ENCODE measurements around the gene SH2D1B.
"Not testable (repeated sequence)": the region's sequence is repeated elsewhere in the genome, so short reads cannot be mapped to it uniquely, and the experiment has no call there.

The SH2D1B gene

GRCh38 chr1:162359523-162360236 is 52.3 kb downstream of the SH2D1B start:
- no peak for DNase-seq

DNA sequence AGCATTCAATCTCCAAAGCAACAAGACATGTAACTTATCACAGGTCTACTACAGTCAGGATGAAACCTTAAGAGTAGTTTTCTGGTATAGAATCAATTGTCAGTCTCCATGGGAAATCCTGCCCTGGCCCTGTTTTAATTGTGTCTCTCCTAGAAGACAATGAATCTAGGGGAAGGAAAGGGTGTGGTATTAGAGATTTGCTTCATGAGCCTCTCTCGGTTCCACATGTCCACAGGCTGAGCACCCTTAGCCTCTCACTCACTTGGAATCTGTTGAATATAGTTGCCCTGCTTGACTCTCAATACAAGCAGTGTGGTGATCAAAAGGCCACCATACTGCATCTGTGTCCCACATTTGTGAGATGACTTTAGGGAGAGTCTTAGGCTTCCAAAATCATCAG is 53.0 kb downstream of the SH2D1B start:
- no peak for DNase-seq

- no peak for DNase-seq
These were observed 54.2 kb downstream of the SH2D1B start for GRCh38 chr1:162357681-162358266.

DNA sequence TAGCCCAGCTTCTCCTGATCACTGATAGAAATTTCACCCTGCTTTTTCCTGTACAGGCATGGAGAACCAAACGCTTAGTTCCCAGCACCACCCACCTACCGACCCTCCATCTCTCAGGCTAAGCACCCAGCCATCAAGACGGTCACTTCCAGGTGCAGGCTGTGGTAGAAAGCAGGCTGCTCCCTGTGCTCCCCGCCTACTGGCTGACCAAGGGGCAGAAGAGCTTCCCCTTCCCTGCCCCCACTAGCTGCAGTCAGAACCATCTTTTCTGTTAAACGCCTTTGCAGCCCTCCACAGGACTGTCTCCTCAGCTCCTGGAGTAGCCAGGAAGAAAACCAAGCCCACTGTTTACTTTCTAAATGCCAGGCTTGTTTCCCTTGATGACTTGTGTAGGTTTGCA is 58.2 kb downstream of the SH2D1B start:
- no peak for DNase-seq

GRCh38 chr1:162353078-162353477 is 58.9 kb downstream of the SH2D1B start:
- DNase-seq = no peak

DNA sequence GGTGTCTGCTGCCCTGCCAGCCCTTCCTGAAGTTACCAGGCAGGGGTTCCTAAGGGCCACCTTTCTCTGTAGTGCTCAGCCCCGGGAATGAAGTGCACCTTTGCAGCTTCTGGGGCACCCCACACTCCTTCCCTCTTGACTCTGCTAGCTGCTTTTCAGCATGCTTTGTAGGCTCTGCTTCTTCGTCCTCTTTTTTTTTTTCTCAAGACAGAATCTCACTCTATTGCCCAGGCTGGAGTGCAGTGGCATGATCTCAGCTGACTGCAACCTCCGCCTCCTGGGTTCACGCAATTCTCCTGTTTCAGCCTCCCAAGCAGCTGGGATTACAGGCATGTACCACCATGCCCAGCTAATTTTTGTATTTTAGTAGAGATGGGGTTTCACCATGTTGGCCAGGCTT is 60.1 kb downstream of the SH2D1B start:
- DNase-seq = not testable (repeated sequence)

- no peak for DNase-seq
These were observed 60.6 kb downstream of the SH2D1B start for GRCh38 chr1:162351246-162351842.

- DNase-seq = peak; percentile 95
These were observed 62.2 kb downstream of the SH2D1B start for GRCh38 chr1:162349635-162350330.

DNA sequence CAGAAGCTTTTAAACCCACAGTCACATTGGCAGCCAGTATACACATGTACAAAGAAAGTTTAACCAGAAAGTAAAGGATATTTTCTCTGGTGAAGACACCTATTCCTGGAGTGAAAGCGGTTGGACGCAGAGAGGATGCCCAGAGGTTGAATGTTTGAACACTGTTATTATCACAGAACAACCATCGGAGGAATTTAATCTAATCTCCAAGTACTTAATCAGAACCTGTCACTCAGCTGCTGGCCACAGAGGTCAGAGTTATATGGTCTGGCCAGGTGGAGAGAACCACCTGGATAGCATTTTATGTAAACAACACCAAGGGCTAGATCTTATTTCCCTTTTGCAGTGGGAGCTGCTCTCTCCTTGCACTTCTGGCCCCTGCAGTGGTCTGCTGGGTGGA is 64.7 kb downstream of the SH2D1B start:
- no peak for DNase-seq

Measured in kidney glomerular epithelial cell (primary cell).